Measurements from ENCODE around the gene KIF12.

- TF ChIP-seq POLR2A (IDR thresholded peaks at IDR 0.05; ENCODE audit: low read depth, low read length) (no peak), POLR2AphosphoS5 (IDR thresholded peaks at IDR 0.05; ENCODE audit: low read depth, low read length) (no peak)
These were observed 8.3 kb downstream of the KIF12 start for GRCh38 chr9:114090798-114091197.

Data from GM12892 (cell line).